Spleen (tissue), 11 donors: ENCODE data around the gene EGFR. TPM values are rescaled to one million over a fixed set of nuclear protein-coding genes. Genes with fewer than 3 reads are reported as not detected.

ENCODE experiments used
- DNase-seq: peaks from one replicate; pipeline ENCODE4 v3.0.0-alpha.2; 2020
- H3K27ac ChIP-seq, 8 donors: fragments of 200-600 bp; sonication (generic) in 7 of 8; 1 replicate in 4 of 8; 2 replicates in 4 of 8; pipeline versions ENCODE4 v1.5.0 to v1.8.0; 2016 to 2021; ENCODE audit warnings: inconsistent platforms in 4 of 8, mild to moderate bottlenecking in 4 of 8, moderate library complexity in 1 of 8
- H3K27me3 ChIP-seq, 7 donors: fragments of 200-600 bp; sonication (generic) in 6 of 7; replicated peaks in 1 of 7; 1 replicate in 4 of 7; 2 replicates in 3 of 7; pipeline versions ENCODE4 v1.5.0 to v1.8.0; 2016 to 2021; ENCODE audit warnings: inconsistent platforms in 3 of 7, mild to moderate bottlenecking in 1 of 7
- H3K36me3 ChIP-seq, 6 donors: fragments of 200-600 bp; sonication (generic) in 5 of 6; 1 replicate in 4 of 6; 2 replicates in 2 of 6; pipeline versions ENCODE4 v1.5.0 to v1.8.0; 2016 to 2021; ENCODE audit warnings: inconsistent platforms in 2 of 6
- H3K4me1 ChIP-seq, 6 donors: fragments of 200-600 bp; sonication (generic) in 5 of 6; 1 replicate in 3 of 6; 2 replicates in 3 of 6; pipeline versions ENCODE4 v1.5.0 to v1.8.0; 2016 to 2021; ENCODE audit warnings: inconsistent platforms in 3 of 6
- H3K4me3 ChIP-seq, 8 donors: fragments of 200-600 bp; sonication (generic) in 7 of 8; 1 replicate in 4 of 8; 2 replicates in 4 of 8; pipeline versions ENCODE4 v1.5.0 to v1.8.0; 2016 to 2021; ENCODE audit warnings: inconsistent platforms in 4 of 8, mild to moderate bottlenecking in 4 of 8, moderate library complexity in 2 of 8
- H3K9me3 ChIP-seq, 8 donors: fragments of 200-600 bp; sonication (generic) in 7 of 8; 1 replicate in 4 of 8; 2 replicates in 4 of 8; pipeline versions ENCODE4 v1.5.0 to v1.8.0; 2016 to 2021; ENCODE audit warnings: inconsistent platforms in 4 of 8
- POLR2A ChIP-seq, 3 donors: fragments of 450-650 bp; IDR thresholded peaks; one replicate each; pipeline ENCODE4 v1.5.1; 2017; ENCODE audit warnings: antibody characterized with exemption in 3 of 3, mild to moderate bottlenecking in 1 of 3
- POLR2AphosphoS5 ChIP-seq, 3 donors: sonication (generic); formaldehyde crosslinking; IDR thresholded peaks; one replicate each; pipeline ENCODE4 v1.5.1; 2017; ENCODE audit warnings: antibody characterized with exemption in 3 of 3
- WGBS, 5 donors: extraction: QIAGEN DNeasy Blood & Tissue Kit in 3 of 5; methylation state at CpG; one replicate each; pipeline versions ENCODE4 v1.1.5 to v1.1.7; 2013 to 2018; 5-methylcytosine and 5-hydroxymethylcytosine counted together
- intact Hi-C: fragments of 100-400 bp; cut with DNase I; formaldehyde crosslinking; loops from one replicate; pipeline ENCODE4 v1.15.0; 2023; ENCODE audit warnings: low total_unique reads
- polyA plus RNA-seq, 3 donors: library from polyadenylated mRNA; stranded (reverse); fragments of 200-250 nt; gene quantifications; one replicate each; pipeline ENCODE4 v1.2.1, GENCODE V29; 2013
- total RNA-seq, 7 donors: library from RNA; depleted of rRNA in 3 of 7; stranded (reverse); fragments of >200 nt in 3 of 7; fragmentation: NEBNext Ultra II Directional in 4 of 7; extraction: Animal tissue kit (Norgen Biotek cat#: 25700) in 4 of 7; gene quantifications; one replicate each; pipeline versions ENCODE4 v1.1.0 to v1.2.1, GENCODE V29; 2016 to 2021
- TF ChIP-seq, protein P1 (sequence below), 11 experiments: fragments of 200-600 bp in 7 of 11; fragments of 450-650 bp in 4 of 11; sonication (generic) in 4 of 11; IDR thresholded peaks in 8 of 11; conservative IDR thresholded peaks in 3 of 11; 1 replicate in 7 of 11; 2 replicates in 4 of 11; pipeline versions ENCODE4 v1.4.0 to v1.8.0; 2016 to 2021; ENCODE audit warnings: antibody characterized with exemption in 11 of 11, inconsistent platforms in 4 of 11, mild to moderate bottlenecking in 1 of 11
- donor health status: healthy with polysubstance abuse.
- donor health status: DM: no; HTN: no; CAD: no; lungs with moderate emphysema.
- donor health status: DM: no; HTN: no; CAD: no.
- donor health status: Bipolar disorder and iron deficiency.
- donor health status: healthy.
- donor health status: DM: no; HTN: no; CAD: no.
- donor health status: DM: yes; HTN: yes; CAD: no.

The EGFR gene
- total and polyA plus RNA-seq, 10 donors = 1.1 to 35.2 (median 24.5) TPM

DNA sequence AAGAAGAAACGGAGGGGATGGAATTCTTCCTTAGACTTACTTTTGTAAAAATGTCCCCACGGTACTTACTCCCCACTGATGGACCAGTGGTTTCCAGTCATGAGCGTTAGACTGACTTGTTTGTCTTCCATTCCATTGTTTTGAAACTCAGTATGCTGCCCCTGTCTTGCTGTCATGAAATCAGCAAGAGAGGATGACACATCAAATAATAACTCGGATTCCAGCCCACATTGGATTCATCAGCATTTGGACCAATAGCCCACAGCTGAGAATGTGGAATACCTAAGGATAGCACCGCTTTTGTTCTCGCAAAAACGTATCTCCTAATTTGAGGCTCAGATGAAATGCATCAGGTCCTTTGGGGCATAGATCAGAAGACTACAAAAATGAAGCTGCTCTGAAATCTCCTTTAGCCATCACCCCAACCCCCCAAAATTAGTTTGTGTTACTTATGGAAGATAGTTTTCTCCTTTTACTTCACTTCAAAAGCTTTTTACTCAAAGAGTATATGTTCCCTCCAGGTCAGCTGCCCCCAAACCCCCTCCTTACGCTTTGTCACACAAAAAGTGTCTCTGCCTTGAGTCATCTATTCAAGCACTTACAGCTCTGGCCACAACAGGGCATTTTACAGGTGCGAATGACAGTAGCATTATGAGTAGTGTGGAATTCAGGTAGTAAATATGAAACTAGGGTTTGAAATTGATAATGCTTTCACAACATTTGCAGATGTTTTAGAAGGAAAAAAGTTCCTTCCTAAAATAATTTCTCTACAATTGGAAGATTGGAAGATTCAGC lies 187.6 kb downstream of the EGFR start:
- intact Hi-C loops = no loop called here
- Histone ChIP-seq H3K4me3 (no peak overlapping the region), H3K36me3 (peaks cover 0 to 56% (median 13%) of the 10 kb centered on the region in 6 donors), H3K27me3 (no peaks in the 10 kb centered on the region), H3K9me3 (no peaks in the 10 kb centered on the region), H3K4me1 (no peaks in the 10 kb centered on the region), H3K27ac (no peak overlapping the region)
- TF ChIP-seq POLR2A (IDR thresholded peaks at IDR 0.05) = no peak
- TF ChIP-seq, protein P1, sequence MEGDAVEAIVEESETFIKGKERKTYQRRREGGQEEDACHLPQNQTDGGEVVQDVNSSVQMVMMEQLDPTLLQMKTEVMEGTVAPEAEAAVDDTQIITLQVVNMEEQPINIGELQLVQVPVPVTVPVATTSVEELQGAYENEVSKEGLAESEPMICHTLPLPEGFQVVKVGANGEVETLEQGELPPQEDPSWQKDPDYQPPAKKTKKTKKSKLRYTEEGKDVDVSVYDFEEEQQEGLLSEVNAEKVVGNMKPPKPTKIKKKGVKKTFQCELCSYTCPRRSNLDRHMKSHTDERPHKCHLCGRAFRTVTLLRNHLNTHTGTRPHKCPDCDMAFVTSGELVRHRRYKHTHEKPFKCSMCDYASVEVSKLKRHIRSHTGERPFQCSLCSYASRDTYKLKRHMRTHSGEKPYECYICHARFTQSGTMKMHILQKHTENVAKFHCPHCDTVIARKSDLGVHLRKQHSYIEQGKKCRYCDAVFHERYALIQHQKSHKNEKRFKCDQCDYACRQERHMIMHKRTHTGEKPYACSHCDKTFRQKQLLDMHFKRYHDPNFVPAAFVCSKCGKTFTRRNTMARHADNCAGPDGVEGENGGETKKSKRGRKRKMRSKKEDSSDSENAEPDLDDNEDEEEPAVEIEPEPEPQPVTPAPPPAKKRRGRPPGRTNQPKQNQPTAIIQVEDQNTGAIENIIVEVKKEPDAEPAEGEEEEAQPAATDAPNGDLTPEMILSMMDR (IDR thresholded peaks at IDR 0.05 in 8 of 11, conservative IDR thresholded peaks at IDR 0.05 in 3 of 11) = no peak
- no peak for TF ChIP-seq POLR2AphosphoS5 (IDR thresholded peaks at IDR 0.05)
- 83 to 90% (median 89%) methylated on average over 9 of the region's 9 CpGs for WGBS, 5 donors
- DNase-seq = no peak

DNA sequence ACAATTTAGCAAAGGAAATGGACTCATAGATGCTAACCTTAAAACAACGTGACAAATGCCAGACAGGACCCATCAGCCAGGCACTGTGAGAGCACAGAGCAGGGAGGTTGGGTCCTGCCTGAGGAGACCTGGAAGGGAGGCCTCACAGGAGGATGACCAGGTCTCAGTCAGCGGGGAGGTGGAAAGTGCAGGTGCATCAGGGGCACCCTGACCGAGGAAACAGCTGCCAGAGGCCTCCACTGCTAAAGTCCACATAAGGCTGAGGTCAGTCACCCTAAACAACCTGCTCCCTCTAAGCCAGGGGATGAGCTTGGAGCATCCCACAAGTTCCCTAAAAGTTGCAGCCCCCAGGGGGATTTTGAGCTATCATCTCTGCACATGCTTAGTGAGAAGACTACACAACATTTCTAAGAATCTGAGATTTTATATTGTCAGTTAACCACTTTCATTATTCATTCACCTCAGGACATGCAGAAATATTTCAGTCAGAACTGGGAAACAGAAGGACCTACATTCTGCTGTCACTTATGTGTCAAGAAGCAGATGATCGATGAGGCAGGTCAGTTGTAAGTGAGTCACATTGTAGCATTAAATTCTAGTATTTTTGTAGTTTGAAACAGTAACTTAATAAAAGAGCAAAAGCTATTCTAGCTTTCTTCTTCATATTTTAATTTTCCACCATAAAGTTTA lies 188.8 kb downstream of the EGFR start:
- H3K27me3 ChIP-seq = peaks cover 0 to 4% (median 0%) of the 10 kb centered on the region in 7 donors
- no peaks in the 10 kb centered on the region for H3K4me1 ChIP-seq
- H3K4me3 ChIP-seq = no peak overlapping the region
- H3K27ac ChIP-seq = no peak overlapping the region
- 75 to 87% (median 79%) methylated on average over 4 of the region's 4 CpGs for WGBS, 5 donors
- H3K36me3 ChIP-seq = peaks cover 0 to 45% (median 10%) of the 10 kb centered on the region in 6 donors
- intact Hi-C loops = no loop called here
- peak; percentile 61 for DNase-seq
- TF ChIP-seq POLR2A (IDR thresholded peaks at IDR 0.05) (no peak), POLR2AphosphoS5 (IDR thresholded peaks at IDR 0.05) (no peak)
- TF ChIP-seq, protein P1 (IDR thresholded peaks at IDR 0.05 in 8 of 11, conservative IDR thresholded peaks at IDR 0.05 in 3 of 11) = no peak
- no peaks in the 10 kb centered on the region for H3K9me3 ChIP-seq

- Histone ChIP-seq H3K4me3 (no peak overlapping the region), H3K27ac (no peak overlapping the region), H3K9me3 (no peaks in the 10 kb centered on the region), H3K27me3 (peaks cover 0 to 4% (median 0%) of the 10 kb centered on the region in 7 donors), H3K36me3 (peaks cover 0 to 42% (median 10%) of the 10 kb centered on the region in 6 donors), H3K4me1 (no peaks in the 10 kb centered on the region)
- WGBS, 5 donors = 63 to 81% (median 67%) methylated on average over 4 of the region's 4 CpGs
- no peak for DNase-seq
- intact Hi-C loops = no loop called here
- TF ChIP-seq, protein P1 (IDR thresholded peaks at IDR 0.05 in 8 of 11, conservative IDR thresholded peaks at IDR 0.05 in 3 of 11) = no peak
- TF ChIP-seq POLR2AphosphoS5 (IDR thresholded peaks at IDR 0.05) (no peak), POLR2A (IDR thresholded peaks at IDR 0.05) (no peak)
Observed at GRCh38 chr7:55209366-55209765, 190.5 kb downstream of the EGFR start.

- H3K27ac ChIP-seq = no peak overlapping the region
- TF ChIP-seq POLR2A (IDR thresholded peaks at IDR 0.05) (no peak), POLR2AphosphoS5 (IDR thresholded peaks at IDR 0.05) (no peak)
- TF ChIP-seq, protein P1 (IDR thresholded peaks at IDR 0.05 in 8 of 11, conservative IDR thresholded peaks at IDR 0.05 in 3 of 11) = no peak
- H3K4me3 ChIP-seq = no peak overlapping the region
- peaks cover 0 to 38% (median 10%) of the 10 kb centered on the region in 6 donors for H3K36me3 ChIP-seq
- no peaks in the 10 kb centered on the region for H3K4me1 ChIP-seq
- no peaks in the 10 kb centered on the region for H3K9me3 ChIP-seq
- no peak for DNase-seq
- WGBS, 5 donors = 85 to 96% (median 89%) methylated on average over 4 of the region's 4 CpGs
- H3K27me3 ChIP-seq = peaks cover 0 to 4% (median 0%) of the 10 kb centered on the region in 7 donors
- intact Hi-C loops = no loop called here
Observed at GRCh38 chr7:55210176-55210575, 191.4 kb downstream of the EGFR start.
